ENCODE results near the gene OSBPL10.

- TF ChIP-seq CTCF (IDR thresholded peaks at IDR 0.05; ENCODE audit: low read length), result no peak
- no peak for TF ChIP-seq EZH2 (IDR thresholded peaks at IDR 0.05; ENCODE audit: borderline replicate concordance, low read length)
These were observed 310.9 kb downstream of the OSBPL10 start for GRCh38 chr3:31670136-31670535.

Measured in OCI-LY1 (cell line).